Limb (tissue), 2 donors: ENCODE results near the gene PDK2.

Source experiments
- DNase-seq, 2 donors: peaks; one replicate each; pipeline ENCODE4 v3.0.0-alpha.2; 2016; ENCODE audit errors: extremely low spot score in 2 of 2

Gene PDK2

GRCh38 chr17:50100480-50100883 lies 5.3 kb downstream of the PDK2 start:
- DNase-seq, result no peak

GRCh38 chr17:50100921-50101345 lies 5.8 kb downstream of the PDK2 start:
- DNase-seq, result no peak

- no peak for DNase-seq
Measured at GRCh38 chr17:50101346-50102163, 6.4 kb downstream of the PDK2 start.

- no peak for DNase-seq
Measured at GRCh38 chr17:50102164-50102991, 7.2 kb downstream of the PDK2 start.

GRCh38 chr17:50103252-50103651 lies 8.1 kb downstream of the PDK2 start:
- DNase-seq, result no peak

DNA sequence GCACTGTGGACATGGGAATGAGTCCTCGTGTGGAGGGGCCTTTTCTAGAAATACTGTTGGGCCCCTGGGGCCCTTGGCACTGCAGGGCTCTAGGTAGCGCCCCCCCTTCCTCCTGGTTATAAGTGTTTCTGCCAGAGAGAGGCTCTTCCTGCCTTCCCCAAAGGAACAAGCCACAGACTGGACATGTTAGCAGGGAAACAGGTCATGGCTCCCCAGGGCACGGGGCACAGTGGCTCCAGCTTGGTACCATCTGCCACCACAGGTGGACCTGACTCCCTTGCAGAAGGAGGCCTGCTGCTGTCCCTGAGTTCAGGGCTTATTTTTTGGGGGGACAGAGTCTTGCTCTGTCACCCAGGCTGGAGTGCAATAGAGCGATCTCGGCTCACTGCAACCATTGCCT lies 8.8 kb downstream of the PDK2 start:
- DNase-seq, result no peak

GRCh38 chr17:50105811-50106210 lies 10.7 kb downstream of the PDK2 start:
- no peak for DNase-seq

DNA sequence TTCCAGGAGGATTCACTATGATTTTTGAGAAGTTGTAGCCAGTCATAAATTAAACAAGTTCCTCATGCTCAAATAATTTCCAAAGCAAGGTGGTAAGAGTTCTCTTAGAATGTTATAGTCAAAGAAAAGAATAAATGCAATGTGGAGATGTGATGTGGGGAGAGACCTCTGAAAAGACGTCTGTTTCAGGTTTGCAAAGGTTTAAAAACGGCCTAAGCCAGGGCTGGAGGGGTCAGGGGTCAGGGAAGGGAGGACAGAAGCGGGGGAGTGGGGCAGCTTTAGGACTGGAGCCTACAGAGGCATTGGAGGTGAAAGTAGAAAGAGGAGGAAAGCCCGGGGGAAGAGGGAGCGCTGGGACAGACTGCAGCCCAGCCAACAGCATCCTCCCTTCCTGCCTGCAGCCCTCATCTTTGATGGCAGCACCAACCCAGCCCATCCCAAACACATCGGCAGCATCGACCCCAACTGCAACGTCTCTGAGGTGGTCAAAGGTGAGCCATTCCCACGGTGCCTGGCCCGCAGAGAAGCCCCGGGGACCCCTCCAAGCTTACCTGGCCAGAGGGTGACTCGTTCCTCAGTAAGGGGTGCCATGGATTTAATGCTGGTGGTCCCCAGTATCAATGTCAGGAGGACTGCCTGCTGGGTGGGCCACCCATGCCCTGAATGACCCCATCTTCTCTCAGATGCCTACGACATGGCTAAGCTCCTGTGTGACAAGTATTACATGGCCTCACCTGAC lies 11.4 kb downstream of the PDK2 start:
- no peak for DNase-seq

GRCh38 chr17:50107790-50108414 lies 12.8 kb downstream of the PDK2 start:
- DNase-seq, result no peak

DNA sequence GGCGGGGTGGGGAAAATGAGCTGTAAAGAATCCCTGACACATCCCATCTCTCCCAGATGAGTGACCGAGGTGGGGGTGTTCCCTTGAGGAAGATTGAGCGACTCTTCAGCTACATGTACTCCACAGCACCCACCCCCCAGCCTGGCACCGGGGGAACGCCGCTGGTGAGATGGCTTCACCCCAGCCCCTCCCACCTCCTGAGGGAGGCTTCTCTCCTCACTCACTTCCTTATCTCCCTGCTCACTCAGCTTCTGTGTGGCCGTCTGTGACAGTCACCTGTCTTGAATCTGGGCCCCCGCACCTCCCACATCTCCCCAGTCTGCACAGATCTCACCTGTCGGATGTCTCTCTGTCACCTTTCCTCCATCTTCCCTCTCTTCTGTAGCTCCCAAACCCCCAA lies 13.4 kb downstream of the PDK2 start:
- no peak for DNase-seq

- no peak for DNase-seq
Measured at GRCh38 chr17:50109207-50109606, 14.1 kb downstream of the PDK2 start.

DNA sequence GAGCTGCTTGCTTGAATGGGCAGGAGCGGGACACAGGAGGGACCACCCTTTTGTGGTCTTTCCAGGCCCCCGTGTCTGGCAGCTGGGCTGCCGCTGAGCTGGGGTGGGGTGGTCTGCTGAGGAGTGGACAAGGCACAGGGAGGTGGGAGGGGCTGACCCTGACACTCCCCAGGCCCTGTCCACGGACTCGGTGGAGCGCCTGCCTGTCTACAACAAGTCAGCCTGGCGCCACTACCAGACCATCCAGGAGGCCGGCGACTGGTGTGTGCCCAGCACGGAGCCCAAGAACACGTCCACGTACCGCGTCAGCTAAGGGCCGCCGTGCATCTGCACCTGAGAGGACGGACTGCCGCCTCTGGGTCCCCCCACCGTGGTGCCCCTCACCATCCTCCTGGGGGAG lies 14.6 kb downstream of the PDK2 start:
- DNase-seq, result no peak

DNA sequence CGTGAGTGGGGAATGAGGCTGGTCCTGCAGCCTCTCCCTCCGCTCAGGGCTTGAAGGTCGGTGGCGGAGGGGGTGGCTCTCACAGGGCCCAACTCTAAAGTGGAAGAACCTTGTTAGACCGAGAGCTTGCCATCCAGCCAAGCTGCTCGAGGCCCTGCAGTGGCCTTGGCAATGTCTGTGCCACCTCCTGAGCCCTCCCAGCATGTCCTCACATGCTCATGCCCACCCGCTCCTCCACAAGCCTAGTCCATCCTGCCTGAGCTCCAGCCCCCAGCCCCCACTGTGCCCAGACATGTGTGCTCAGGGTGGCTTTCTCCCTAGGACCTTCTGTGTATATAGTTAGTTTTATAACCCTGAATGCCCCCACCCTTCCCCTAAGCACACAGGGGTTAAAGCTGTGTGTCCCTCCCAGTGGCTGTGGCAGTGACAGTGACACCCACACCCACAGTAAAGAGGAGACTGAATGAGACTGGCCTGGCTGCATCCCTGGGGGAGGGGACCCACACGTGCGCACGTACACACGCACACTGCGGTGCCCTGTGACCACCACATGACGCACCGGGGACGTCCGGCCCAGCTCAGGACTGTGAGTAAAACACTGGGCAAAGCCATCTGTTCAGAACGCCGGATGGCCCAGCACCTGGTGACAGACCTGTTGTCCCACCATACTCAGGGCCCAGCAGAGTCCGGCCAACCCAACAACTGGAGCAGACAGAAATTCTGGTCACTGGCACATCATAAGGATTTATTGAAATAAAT lies 15.6 kb downstream of the PDK2 start:
- no peak for DNase-seq

DNA sequence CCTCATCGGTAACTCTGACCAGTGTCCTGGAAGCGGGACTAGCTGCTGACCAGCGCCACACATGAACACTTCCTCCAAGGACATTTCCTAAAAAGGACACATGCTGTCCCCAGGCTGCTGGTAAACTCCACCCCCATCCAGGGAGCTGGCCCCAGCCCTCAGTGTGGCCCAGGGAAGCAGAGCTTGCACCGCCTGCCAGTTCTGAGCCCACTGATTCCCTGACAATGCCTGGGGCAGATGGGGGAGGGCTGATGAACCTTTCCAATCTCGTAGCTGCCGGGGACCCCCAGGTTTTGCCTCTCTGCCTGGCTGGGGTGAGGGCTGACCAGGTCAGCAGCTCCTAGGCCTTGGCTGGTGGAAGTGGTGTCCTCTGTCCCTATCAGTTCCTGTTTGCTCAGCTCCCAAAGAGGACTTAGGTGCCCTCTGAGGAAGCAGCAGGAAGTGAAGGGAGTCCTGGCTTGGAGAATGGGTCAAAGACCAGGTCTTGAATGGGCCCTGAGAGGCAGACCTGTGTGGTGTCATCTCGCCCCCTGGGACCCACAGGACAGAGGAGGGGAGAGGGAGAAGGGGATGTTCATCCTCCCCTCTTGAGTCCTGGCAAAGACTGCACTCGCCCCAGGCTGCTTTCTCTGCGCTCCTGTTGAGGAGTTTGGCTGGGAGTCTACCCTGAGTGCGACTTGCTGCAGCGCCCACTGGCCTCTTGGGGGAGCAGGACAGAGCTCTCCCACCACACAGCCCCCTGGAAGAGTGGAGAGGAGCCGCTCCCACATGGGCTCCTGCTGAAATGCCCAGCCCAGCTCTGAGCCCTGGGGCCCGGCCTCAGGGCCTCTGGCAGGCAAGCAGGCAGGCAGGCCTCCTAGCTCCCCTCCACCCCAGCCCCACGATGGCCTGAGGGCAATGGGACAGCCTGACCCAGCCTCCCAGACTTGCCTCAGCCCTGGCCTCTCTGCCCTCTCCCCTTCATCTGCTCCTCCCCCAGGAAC lies 16.8 kb downstream of the PDK2 start:
- DNase-seq, result no peak

DNA sequence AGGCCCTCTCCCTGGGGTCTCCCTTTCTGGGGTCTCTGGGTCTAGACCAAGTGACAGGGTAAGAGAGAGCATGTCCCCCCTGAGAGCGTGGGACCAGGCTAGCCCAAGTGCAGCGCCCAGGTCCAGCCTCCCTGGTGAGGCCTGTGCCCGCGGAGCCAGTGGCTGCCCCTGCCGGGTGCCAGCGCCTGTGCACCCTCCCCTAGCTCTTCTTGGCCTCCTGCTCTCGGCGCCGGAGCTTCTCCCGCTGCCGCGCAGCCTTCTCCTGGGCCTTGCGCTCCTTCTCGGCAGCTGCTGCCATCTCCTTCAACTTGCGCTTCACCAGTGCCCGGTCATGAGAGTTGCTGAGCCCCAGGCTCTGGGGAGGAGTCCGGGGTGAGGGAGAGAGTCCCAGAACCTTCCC lies 17.5 kb downstream of the PDK2 start:
- no peak for DNase-seq

- no peak for DNase-seq
Measured at GRCh38 chr17:50113624-50114320, 18.6 kb downstream of the PDK2 start.

GRCh38 chr17:50114401-50114800 lies 19.2 kb downstream of the PDK2 start:
- DNase-seq, result no peak

- peak in 1 of 2 donors; percentile 56 for DNase-seq
Measured at GRCh38 chr17:50114849-50115357, 19.8 kb downstream of the PDK2 start.

DNA sequence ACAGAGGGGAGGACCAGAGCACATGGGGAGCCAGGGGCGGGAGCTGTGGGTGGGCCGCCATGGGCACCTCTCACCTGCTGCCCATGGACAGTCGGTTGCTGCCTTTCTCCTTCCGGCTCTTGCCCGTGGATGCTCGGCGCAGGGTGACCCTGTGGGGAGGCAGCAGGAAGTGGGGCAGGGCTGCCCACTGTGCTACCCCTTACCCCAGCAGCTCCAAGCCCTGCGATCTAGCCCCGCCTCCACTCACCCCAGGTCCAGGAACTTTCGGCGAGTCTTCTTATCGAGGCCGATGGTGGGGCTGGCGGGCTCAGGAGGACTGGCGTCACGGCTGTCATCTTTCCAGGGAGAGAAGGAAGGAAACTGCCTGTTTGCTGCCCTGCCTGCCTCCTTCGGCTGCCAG lies 20.6 kb downstream of the PDK2 start:
- no peak for DNase-seq
